ENCODE data around the gene AP4E1. TPM values are rescaled to one million over a fixed set of nuclear protein-coding genes. Genes with fewer than 3 reads are reported as not detected.
A peak's percentile ranks its signal among the peaks of the same experiment; 100 is the strongest.
"Not testable (repeated sequence)": the region's sequence is repeated elsewhere in the genome, so short reads cannot be mapped to it uniquely, and the experiment has no call there.

AP4E1 gene
- total RNA-seq, 1 donor from 2014 or later, result 11.3 TPM

- Histone ChIP-seq H3K27ac (no peak overlapping the region), H3K9me3 (no peaks in the 10 kb centered on the region), H3K4me1 (peaks cover 4% of the 10 kb centered on the region), H3K27me3 (ENCODE audit: low read depth) (no peaks in the 10 kb centered on the region), H3K4me3 (no peak overlapping the region), H3K36me3 (no peaks in the 10 kb centered on the region)
- DNase-seq, result no peak
- intact Hi-C loops (cut with DNase I), result loop anchor here (10.0 kb wide), 1 partner anchor 187 kb away; the partner anchor contains the start of gene TRPM7
- TF ChIP-seq, protein P1, sequence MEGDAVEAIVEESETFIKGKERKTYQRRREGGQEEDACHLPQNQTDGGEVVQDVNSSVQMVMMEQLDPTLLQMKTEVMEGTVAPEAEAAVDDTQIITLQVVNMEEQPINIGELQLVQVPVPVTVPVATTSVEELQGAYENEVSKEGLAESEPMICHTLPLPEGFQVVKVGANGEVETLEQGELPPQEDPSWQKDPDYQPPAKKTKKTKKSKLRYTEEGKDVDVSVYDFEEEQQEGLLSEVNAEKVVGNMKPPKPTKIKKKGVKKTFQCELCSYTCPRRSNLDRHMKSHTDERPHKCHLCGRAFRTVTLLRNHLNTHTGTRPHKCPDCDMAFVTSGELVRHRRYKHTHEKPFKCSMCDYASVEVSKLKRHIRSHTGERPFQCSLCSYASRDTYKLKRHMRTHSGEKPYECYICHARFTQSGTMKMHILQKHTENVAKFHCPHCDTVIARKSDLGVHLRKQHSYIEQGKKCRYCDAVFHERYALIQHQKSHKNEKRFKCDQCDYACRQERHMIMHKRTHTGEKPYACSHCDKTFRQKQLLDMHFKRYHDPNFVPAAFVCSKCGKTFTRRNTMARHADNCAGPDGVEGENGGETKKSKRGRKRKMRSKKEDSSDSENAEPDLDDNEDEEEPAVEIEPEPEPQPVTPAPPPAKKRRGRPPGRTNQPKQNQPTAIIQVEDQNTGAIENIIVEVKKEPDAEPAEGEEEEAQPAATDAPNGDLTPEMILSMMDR (IDR thresholded peaks at IDR 0.05), result no peak
- no peak for ATAC-seq
Observed at GRCh38 chr15:50871832-50872231, 36.7 kb upstream of the AP4E1 start.

GRCh38 chr15:50872832-50873426 lies 35.6 kb upstream of the AP4E1 start:
- Histone ChIP-seq H3K27ac (no peak overlapping the region), H3K36me3 (no peaks in the 10 kb centered on the region), H3K4me3 (no peak overlapping the region), H3K4me1 (peaks cover 9% of the 10 kb centered on the region), H3K27me3 (ENCODE audit: low read depth) (no peaks in the 10 kb centered on the region), H3K9me3 (no peaks in the 10 kb centered on the region)
- TF ChIP-seq, protein P1 (IDR thresholded peaks at IDR 0.05), result no peak
- no peak for ATAC-seq
- intact Hi-C loops (cut with DNase I), result loop anchor here (10.0 kb wide), 1 partner anchor 188 kb away; the partner anchor contains the start of gene TRPM7
- no peak for DNase-seq

GRCh38 chr15:50873935-50874361 lies 34.5 kb upstream of the AP4E1 start:
- intact Hi-C loops (cut with DNase I), result loop anchor here (10.0 kb wide), 1 partner anchor 189 kb away; the partner anchor contains the start of gene TRPM7
- Histone ChIP-seq H3K27me3 (ENCODE audit: low read depth) (no peaks in the 10 kb centered on the region), H3K36me3 (no peaks in the 10 kb centered on the region), H3K4me3 (peak overlapping the region; percentile 7), H3K4me1 (peaks cover 9% of the 10 kb centered on the region), H3K27ac (peak overlapping the region; percentile 49), H3K9me3 (no peaks in the 10 kb centered on the region)
- TF ChIP-seq, protein P1 (IDR thresholded peaks at IDR 0.05), result peak; percentile 12
- DNase-seq, result no peak
- peak; percentile 52 to 57 for ATAC-seq

DNA sequence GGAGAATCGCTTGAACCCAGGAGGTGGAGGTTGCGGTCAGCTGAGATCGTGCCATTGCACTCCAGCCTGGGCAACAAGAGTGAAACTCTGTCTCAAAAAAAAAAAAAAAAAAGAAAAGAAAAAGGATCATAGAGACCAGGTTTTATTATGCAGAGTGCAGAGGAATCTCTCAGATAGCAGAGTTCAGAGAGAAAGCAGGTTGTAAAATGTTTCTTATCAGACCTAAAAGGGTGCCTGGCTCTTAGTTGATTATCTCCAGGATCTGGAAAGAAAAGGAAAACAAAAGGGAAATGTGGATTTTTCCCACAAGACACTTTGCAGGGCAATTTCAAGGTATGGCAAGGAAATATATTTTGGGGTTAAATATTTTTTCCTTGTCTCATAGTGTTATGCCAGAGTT lies 33.2 kb upstream of the AP4E1 start:
- H3K27ac ChIP-seq; H3K4me1 ChIP-seq; DNase-seq; ATAC-seq; H3K36me3 ChIP-seq; H3K27me3 ChIP-seq (ENCODE audit: low read depth); H3K4me3 ChIP-seq; H3K9me3 ChIP-seq: not testable (repeated sequence)
- intact Hi-C loops (cut with DNase I), result loop anchor here (10.0 kb wide), 1 partner anchor 190 kb away; the partner anchor contains the start of gene TRPM7

DNA sequence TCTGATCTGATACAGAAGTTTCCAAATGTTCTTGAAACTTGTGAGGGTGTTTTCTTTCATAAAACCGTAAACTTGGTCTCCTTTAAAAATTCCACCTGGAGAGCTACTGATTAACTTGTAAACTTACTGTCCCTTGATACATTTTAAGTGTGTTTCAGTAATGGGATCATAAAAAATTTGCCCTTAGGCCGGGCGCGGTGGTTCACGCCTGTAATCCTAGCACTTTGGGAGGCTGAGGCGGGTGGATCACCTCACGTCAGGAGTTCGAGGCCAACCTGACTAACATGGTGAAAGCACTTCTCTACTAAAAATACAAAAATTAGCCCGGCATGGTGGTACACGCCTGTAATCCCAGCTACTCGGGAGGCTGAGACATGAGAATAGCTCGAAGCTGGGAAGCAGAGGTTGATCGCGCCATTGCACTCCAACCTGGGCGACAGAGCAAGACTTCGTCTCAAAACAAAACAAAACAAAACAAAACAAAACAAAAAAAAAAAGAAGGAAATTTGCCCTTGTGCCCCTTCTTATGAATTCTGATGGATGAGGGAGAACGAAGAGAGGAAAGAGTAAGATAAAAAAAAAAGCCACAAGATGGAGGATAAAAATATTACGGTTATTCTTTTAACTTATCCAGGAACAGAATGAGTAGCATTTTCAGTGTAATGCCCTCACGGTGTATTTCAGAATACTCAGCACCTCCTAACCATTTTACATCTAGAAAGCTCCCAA lies 32.1 kb upstream of the AP4E1 start:
- intact Hi-C loops (cut with DNase I), result loop anchor here (10.0 kb wide), 1 partner anchor 192 kb away; the partner anchor contains the start of gene TRPM7
- DNase-seq (no peak), ATAC-seq (no peak)
- no peak overlapping the region for H3K27ac ChIP-seq
- H3K27me3 ChIP-seq (ENCODE audit: low read depth), result no peaks in the 10 kb centered on the region
- TF ChIP-seq, protein P1 (IDR thresholded peaks at IDR 0.05), result no peak
- no peaks in the 10 kb centered on the region for H3K9me3 ChIP-seq
- H3K4me1 ChIP-seq, result peaks cover 9% of the 10 kb centered on the region
- H3K36me3 ChIP-seq, result no peaks in the 10 kb centered on the region
- H3K4me3 ChIP-seq, result peak overlapping the region; percentile 50

DNA sequence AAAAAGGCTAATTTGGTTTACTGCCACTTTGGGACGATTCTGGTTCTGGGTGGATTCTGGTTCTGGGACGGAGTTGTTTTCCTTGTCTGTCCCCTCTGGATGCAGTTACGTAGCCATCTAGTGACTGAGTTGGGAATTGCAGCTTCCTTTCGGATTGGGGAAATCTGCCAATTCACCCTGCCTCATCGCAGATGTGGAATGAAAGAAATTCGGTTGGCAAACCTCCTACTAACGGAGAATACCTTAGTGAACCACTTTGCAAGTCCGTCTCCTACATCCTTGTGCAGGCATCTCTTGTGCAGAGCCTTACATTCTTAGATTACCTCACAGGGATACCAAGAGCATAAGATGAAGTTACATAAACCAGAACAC lies 31.5 kb upstream of the AP4E1 start:
- H3K27ac ChIP-seq, result no peak overlapping the region
- no peaks in the 10 kb centered on the region for H3K9me3 ChIP-seq
- DNase-seq, result no peak
- no peaks in the 10 kb centered on the region for H3K27me3 ChIP-seq (ENCODE audit: low read depth)
- H3K36me3 ChIP-seq, result no peaks in the 10 kb centered on the region
- peak; percentile 83 to 86 for ATAC-seq
- intact Hi-C loops (cut with DNase I), result loop anchor here (10.0 kb wide), 1 partner anchor 192 kb away; the partner anchor contains the start of gene TRPM7
- TF ChIP-seq, protein P1 (IDR thresholded peaks at IDR 0.05), result peak; percentile 95
- peak overlapping the region; percentile 50 for H3K4me3 ChIP-seq
- H3K4me1 ChIP-seq, result peaks cover 9% of the 10 kb centered on the region
